PC-3 (cell line): ENCODE measurements around the gene KRT79. TPM values are rescaled to one million over a fixed set of nuclear protein-coding genes. Genes with fewer than 3 reads are reported as not detected.

Experiments used
- ATAC-seq: fragments of 200-7000 bp; cut with Tn5 transposase; 2 replicates; pipeline ENCODE4 v1.9.1; 2020; ENCODE audit warnings: mild to moderate bottlenecking, moderate library complexity
- BruUV-seq: library from RNA; stranded (reverse); fragments of 400-500 nt; replicated peaks from 2 replicates; lab custom pipeline; 2021; lab: Mats Ljungman, UMichigan
- CTCF ChIA-PET: fragments of 300-600 bp; sonication (Branson Sonifier 250); formaldehyde crosslinking; loops from one replicate; lab custom pipeline; 2022; ENCODE audit warnings: antibody characterized with exemption; lab: Charles Lee
- POLR2A ChIA-PET: fragments of 300-600 bp; sonication (Branson Sonifier 250); formaldehyde crosslinking; loops from one replicate; lab custom pipeline; 2022; ENCODE audit warnings: antibody characterized with exemption; ENCODE audit not compliant: unreplicated experiment; lab: Charles Lee
- DNase-seq: peaks from one replicate; pipeline ENCODE4 v3.0.0-alpha.2; 2015
- H2AFZ ChIP-seq: fragments of 300-600 bp; sonication (generic); 2 replicates; pipeline ENCODE4 v1.6.0; 2016; ENCODE audit warnings: antibody characterized with exemption, low read length
- H3F3A ChIP-seq: fragments of 300-600 bp; sonication (generic); one replicate; pipeline ENCODE4 v1.6.0; 2017; ENCODE audit warnings: antibody characterized with exemption, low read length, control low read depth, mild to moderate bottlenecking; ENCODE audit not compliant: unreplicated experiment
- H3K27ac ChIP-seq: fragments of 300-600 bp; sonication (generic); 2 replicates; pipeline ENCODE4 v1.5.1; 2016; ENCODE audit warnings: mild to moderate bottlenecking, low read length
- H3K27me3 ChIP-seq: fragments of 300-600 bp; sonication (generic); 2 replicates; pipeline ENCODE4 v1.6.1; 2016; ENCODE audit warnings: low read length, mixed read lengths
- H3K36me3 ChIP-seq: fragments of 300-600 bp; sonication (generic); 2 replicates; pipeline ENCODE4 v1.6.1; 2016; ENCODE audit warnings: low read depth, mixed run types, low read length, mixed read lengths
- H3K4me1 ChIP-seq: fragments of 300-600 bp; sonication (generic); 2 replicates; pipeline ENCODE4 v1.5.1; 2016; ENCODE audit warnings: low read length; ENCODE audit not compliant: insufficient read depth
- H3K4me2 ChIP-seq: fragments of 300-600 bp; sonication (generic); 2 replicates; pipeline ENCODE4 v1.6.0; 2016; ENCODE audit warnings: low read length
- H3K4me3 ChIP-seq: fragments of 300-600 bp; sonication (generic); 2 replicates; pipeline ENCODE4 v1.5.1; 2016; ENCODE audit warnings: mild to moderate bottlenecking, low read length, mixed read lengths
- H3K79me2 ChIP-seq: fragments of 300-600 bp; sonication (generic); 2 replicates; pipeline ENCODE4 v1.6.1; 2017; ENCODE audit warnings: low read length, mixed read lengths
- H3K9ac ChIP-seq: fragments of 300-600 bp; sonication (generic); 2 replicates; pipeline ENCODE4 v1.6.0; 2016; ENCODE audit warnings: mild to moderate bottlenecking, low read length
- H3K9me2 ChIP-seq: fragments of 300-600 bp; sonication (generic); replicated peaks from 2 replicates; pipeline ENCODE4 v1.6.1; 2016; ENCODE audit warnings: mixed run types, low read length, mixed read lengths
- H3K9me3 ChIP-seq: fragments of 300-600 bp; sonication (generic); 2 replicates; pipeline ENCODE4 v1.6.1; 2016; ENCODE audit warnings: low read length, mixed read lengths
- H4K20me1 ChIP-seq: fragments of 300-600 bp; sonication (generic); 2 replicates; pipeline ENCODE4 v1.6.1; 2016; ENCODE audit warnings: low read length, mixed read lengths
- CTCF ChIP-seq: fragments of 300-600 bp; sonication (generic); conservative IDR thresholded peaks from 2 replicates; pipeline ENCODE4 v1.5.1; 2017; ENCODE audit warnings: antibody characterized with exemption, low read depth, mild to moderate bottlenecking, low read length
- EZH2 ChIP-seq: fragments of 300-600 bp; sonication (generic); IDR thresholded peaks from one replicate; pipeline ENCODE4 v1.6.1; 2017; ENCODE audit warnings: antibody characterized with exemption, mild to moderate bottlenecking, low read length; ENCODE audit not compliant: unreplicated experiment
- EZH2phosphoT487 ChIP-seq: fragments of 300-600 bp; sonication (generic); IDR thresholded peaks from 2 replicates; pipeline ENCODE4 v1.6.1; 2018; ENCODE audit warnings: mild to moderate bottlenecking, antibody characterized with exemption, low read length, borderline replicate concordance
- intact Hi-C: fragments of 100-400 bp; cut with micrococcal nuclease; formaldehyde crosslinking; loops from 2 replicates; pipeline ENCODE4 v1.9.0; 2023
- total RNA-seq: library from RNA; depleted of rRNA; stranded (reverse); fragments of >200 nt; gene quantifications from 2 replicates; pipeline ENCODE4 v1.2.3, GENCODE V29; 2014

The KRT79 gene
- total RNA-seq, 1 experiment from 2014 or later, result not detected

- Histone ChIP-seq H3K27ac (peak overlapping the region; percentile 89), H3K79me2 (no peaks in the 10 kb centered on the region), H3K4me2 (no peak overlapping the region), H3K36me3 (no peaks in the 10 kb centered on the region), H4K20me1 (no peaks in the 10 kb centered on the region), H3K9me2 (no peaks in the 10 kb centered on the region), H3K4me3 (no peak overlapping the region), H3K27me3 (no peaks in the 10 kb centered on the region), H3K9me3 (no peaks in the 10 kb centered on the region), H3K9ac (no peak overlapping the region), H2AFZ (no peak overlapping the region), H3F3A (no peaks in the 10 kb centered on the region), H3K4me1 (peaks cover 61% of the 10 kb centered on the region)
- ChIA-PET POLR2A (no interaction called here), CTCF (no interaction called here)
- no peak for TF ChIP-seq EZH2
- TF ChIP-seq EZH2phosphoT487, result no peak
- TF ChIP-seq CTCF, result no peak
- DNase-seq, result no peak
- no TSS peak for BruUV-seq
- intact Hi-C loops, result loop anchor here (5.0 kb wide), 1 partner anchor 57 kb away; no protein-coding TSS in a partner anchor
- ATAC-seq, result no peak
Measured at GRCh38 chr12:52799505-52800211, 34.5 kb downstream of the KRT79 start.

GRCh38 chr12:52798671-52799504 lies 35.2 kb downstream of the KRT79 start:
- no peak overlapping the region for H3K4me3 ChIP-seq
- ChIA-PET POLR2A (no interaction called here), CTCF (no interaction called here)
- peak overlapping the region; percentile 51 for H3K4me2 ChIP-seq
- peak; percentile 77 for ATAC-seq
- H3K9ac ChIP-seq, result peak overlapping the region; percentile 47
- H2AFZ ChIP-seq, result no peak overlapping the region
- H3K27me3 ChIP-seq, result no peaks in the 10 kb centered on the region
- H3K4me1 ChIP-seq, result peaks cover 67% of the 10 kb centered on the region
- no peaks in the 10 kb centered on the region for H3K36me3 ChIP-seq
- intact Hi-C loops, result no loop called here
- DNase-seq, result peak; percentile 92
- no peaks in the 10 kb centered on the region for H3K9me3 ChIP-seq
- BruUV-seq, result no TSS peak
- H3K9me2 ChIP-seq, result no peaks in the 10 kb centered on the region
- no peaks in the 10 kb centered on the region for H3F3A ChIP-seq
- no peaks in the 10 kb centered on the region for H4K20me1 ChIP-seq
- H3K27ac ChIP-seq, result peak overlapping the region; percentile 89
- H3K79me2 ChIP-seq, result no peaks in the 10 kb centered on the region
- TF ChIP-seq EZH2phosphoT487 (no peak), CTCF (no peak), EZH2 (no peak)
